ENCODE measurements around the gene ADGRV1. TPM values are rescaled to one million over a fixed set of nuclear protein-coding genes. Genes with fewer than 3 reads are reported as not detected.

ADGRV1 gene
- total RNA-seq, 1 donor from 2014 or later: 18.2 TPM

DNA sequence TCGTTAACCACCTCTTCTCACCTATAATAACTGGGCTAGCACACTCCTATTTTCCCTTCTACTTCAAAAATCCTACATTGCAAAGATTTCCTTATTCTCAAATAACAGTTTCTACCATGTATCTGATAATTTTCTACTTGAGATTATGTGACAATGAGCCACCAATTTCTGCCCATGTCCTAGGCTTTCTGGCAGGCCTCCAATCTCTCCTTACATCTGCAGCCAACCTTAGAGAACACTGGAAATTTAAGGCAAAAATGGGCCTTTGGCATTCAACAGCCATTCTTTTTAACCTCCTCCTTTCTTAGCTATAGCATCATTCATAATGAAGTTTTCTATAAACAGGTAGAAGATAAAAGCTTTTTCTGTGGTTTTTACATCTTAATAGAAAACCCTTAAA, 599.4 kb downstream of the ADGRV1 start:
- Mint-ChIP-seq H3K27ac (ENCODE audit: unreplicated experiment) (no peak overlapping the region), H3K4me3 (ENCODE audit: unreplicated experiment) (no peak overlapping the region), H3K9me3 (ENCODE audit: unreplicated experiment) (no peaks in the 10 kb centered on the region), H3K27me3 (ENCODE audit: unreplicated experiment) (no peaks in the 10 kb centered on the region), H3K4me1 (ENCODE audit: low read depth, unreplicated experiment) (no peaks in the 10 kb centered on the region), H3K36me3 (ENCODE audit: unreplicated experiment) (no peaks in the 10 kb centered on the region)
- TF ChIP-seq, protein P1, sequence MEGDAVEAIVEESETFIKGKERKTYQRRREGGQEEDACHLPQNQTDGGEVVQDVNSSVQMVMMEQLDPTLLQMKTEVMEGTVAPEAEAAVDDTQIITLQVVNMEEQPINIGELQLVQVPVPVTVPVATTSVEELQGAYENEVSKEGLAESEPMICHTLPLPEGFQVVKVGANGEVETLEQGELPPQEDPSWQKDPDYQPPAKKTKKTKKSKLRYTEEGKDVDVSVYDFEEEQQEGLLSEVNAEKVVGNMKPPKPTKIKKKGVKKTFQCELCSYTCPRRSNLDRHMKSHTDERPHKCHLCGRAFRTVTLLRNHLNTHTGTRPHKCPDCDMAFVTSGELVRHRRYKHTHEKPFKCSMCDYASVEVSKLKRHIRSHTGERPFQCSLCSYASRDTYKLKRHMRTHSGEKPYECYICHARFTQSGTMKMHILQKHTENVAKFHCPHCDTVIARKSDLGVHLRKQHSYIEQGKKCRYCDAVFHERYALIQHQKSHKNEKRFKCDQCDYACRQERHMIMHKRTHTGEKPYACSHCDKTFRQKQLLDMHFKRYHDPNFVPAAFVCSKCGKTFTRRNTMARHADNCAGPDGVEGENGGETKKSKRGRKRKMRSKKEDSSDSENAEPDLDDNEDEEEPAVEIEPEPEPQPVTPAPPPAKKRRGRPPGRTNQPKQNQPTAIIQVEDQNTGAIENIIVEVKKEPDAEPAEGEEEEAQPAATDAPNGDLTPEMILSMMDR (IDR thresholded peaks at IDR 0.05; ENCODE audit: partially characterized antibody, unreplicated experiment): no peak
- no peak for DNase-seq

DNA sequence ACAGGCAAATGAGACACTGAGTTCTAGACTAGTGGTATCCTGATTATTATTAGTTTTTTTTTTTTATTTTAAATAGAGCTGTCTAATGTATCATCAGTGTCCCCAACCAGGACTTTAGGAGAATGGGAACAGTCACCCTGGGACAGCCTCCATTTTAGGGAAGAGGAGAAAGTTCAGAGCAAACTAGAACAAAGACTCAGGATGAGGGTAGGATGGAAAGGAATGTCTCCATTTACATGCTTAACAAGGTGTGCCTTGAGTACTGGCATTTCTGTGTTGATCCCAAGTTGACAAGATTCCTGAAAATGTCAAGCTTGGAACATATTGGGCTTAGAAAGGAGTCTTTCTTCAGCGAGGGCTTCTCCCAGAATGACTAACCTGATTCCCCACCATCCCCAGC, 601.0 kb downstream of the ADGRV1 start:
- Mint-ChIP-seq H3K27ac (ENCODE audit: unreplicated experiment) (no peak overlapping the region), H3K4me3 (ENCODE audit: unreplicated experiment) (no peak overlapping the region), H3K36me3 (ENCODE audit: unreplicated experiment) (no peaks in the 10 kb centered on the region), H3K27me3 (ENCODE audit: unreplicated experiment) (no peaks in the 10 kb centered on the region), H3K4me1 (ENCODE audit: low read depth, unreplicated experiment) (no peaks in the 10 kb centered on the region), H3K9me3 (ENCODE audit: unreplicated experiment) (no peaks in the 10 kb centered on the region)
- TF ChIP-seq, protein P1 (IDR thresholded peaks at IDR 0.05; ENCODE audit: partially characterized antibody, unreplicated experiment): no peak
- DNase-seq: no peak

- H3K9me3 Mint-ChIP-seq (ENCODE audit: unreplicated experiment): no peaks in the 10 kb centered on the region
- no peak for DNase-seq
- no peak overlapping the region for H3K27ac Mint-ChIP-seq (ENCODE audit: unreplicated experiment)
- no peaks in the 10 kb centered on the region for H3K36me3 Mint-ChIP-seq (ENCODE audit: unreplicated experiment)
- TF ChIP-seq, protein P1 (IDR thresholded peaks at IDR 0.05; ENCODE audit: partially characterized antibody, unreplicated experiment): no peak
- H3K4me3 Mint-ChIP-seq (ENCODE audit: unreplicated experiment): no peak overlapping the region
- no peaks in the 10 kb centered on the region for H3K4me1 Mint-ChIP-seq (ENCODE audit: low read depth, unreplicated experiment)
- no peaks in the 10 kb centered on the region for H3K27me3 Mint-ChIP-seq (ENCODE audit: unreplicated experiment)
Observed at GRCh38 chr5:91160714-91161285, 602.2 kb downstream of the ADGRV1 start.

GRCh38 chr5:91162534-91163381, 604.2 kb downstream of the ADGRV1 start:
- no peaks in the 10 kb centered on the region for H3K9me3 Mint-ChIP-seq (ENCODE audit: unreplicated experiment)
- no peaks in the 10 kb centered on the region for H3K36me3 Mint-ChIP-seq (ENCODE audit: unreplicated experiment)
- DNase-seq: no peak
- no peaks in the 10 kb centered on the region for H3K4me1 Mint-ChIP-seq (ENCODE audit: low read depth, unreplicated experiment)
- no peak overlapping the region for H3K27ac Mint-ChIP-seq (ENCODE audit: unreplicated experiment)
- H3K4me3 Mint-ChIP-seq (ENCODE audit: unreplicated experiment): no peak overlapping the region
- TF ChIP-seq, protein P1 (IDR thresholded peaks at IDR 0.05; ENCODE audit: partially characterized antibody, unreplicated experiment): no peak
- H3K27me3 Mint-ChIP-seq (ENCODE audit: unreplicated experiment): no peaks in the 10 kb centered on the region

DNA sequence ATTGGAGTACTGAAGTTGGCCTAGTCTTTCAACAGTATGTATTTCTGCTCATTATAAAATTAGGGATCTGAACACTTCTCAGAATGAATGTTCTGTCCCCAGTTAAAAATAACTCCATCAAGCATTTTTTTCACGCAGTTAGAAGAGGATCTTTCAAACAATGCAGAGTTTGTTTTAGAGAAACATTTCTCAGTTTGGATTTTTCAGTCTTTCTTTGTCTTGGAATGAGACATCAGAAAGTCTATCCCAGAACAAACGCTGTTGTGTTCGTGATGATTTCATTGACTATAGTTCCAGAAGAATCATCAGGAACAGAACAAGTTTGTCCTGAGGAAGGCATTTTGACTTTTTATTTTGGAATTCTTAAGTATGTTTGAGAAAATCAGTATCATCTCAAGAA, 605.8 kb downstream of the ADGRV1 start:
- no peak for DNase-seq
- TF ChIP-seq, protein P1 (IDR thresholded peaks at IDR 0.05; ENCODE audit: partially characterized antibody, unreplicated experiment): no peak
- Mint-ChIP-seq H3K36me3 (ENCODE audit: unreplicated experiment) (no peaks in the 10 kb centered on the region), H3K27ac (ENCODE audit: unreplicated experiment) (no peak overlapping the region), H3K27me3 (ENCODE audit: unreplicated experiment) (no peaks in the 10 kb centered on the region), H3K9me3 (ENCODE audit: unreplicated experiment) (no peaks in the 10 kb centered on the region), H3K4me1 (ENCODE audit: low read depth, unreplicated experiment) (no peaks in the 10 kb centered on the region), H3K4me3 (ENCODE audit: unreplicated experiment) (no peak overlapping the region)

Data from glutamatergic neuron (in vitro differentiated cells).